Kidney epithelial cell (primary cell): ENCODE data around the gene PLPP7. TPM values are rescaled to one million over a fixed set of nuclear protein-coding genes. Genes with fewer than 3 reads are reported as not detected.

Source experiments
- DNase-seq: peaks from one replicate; pipeline ENCODE4 v3.0.0-alpha.2; 2010; ENCODE audit warnings: low read depth
- H3K27me3 ChIP-seq: 2 replicates; pipeline ENCODE4 v1.6.0; 2011; ENCODE audit warnings: low read length; ENCODE audit not compliant: control insufficient read depth, insufficient read depth
- H3K36me3 ChIP-seq: 2 replicates; pipeline ENCODE4 v1.5.1; 2011; ENCODE audit warnings: low read length; ENCODE audit not compliant: control insufficient read depth, insufficient read depth
- H3K4me3 ChIP-seq: 2 replicates; pipeline ENCODE4 v1.5.1; 2011; ENCODE audit warnings: low read depth, mild to moderate bottlenecking, control low read depth, low read length
- CTCF ChIP-seq: IDR thresholded peaks from 2 replicates; pipeline ENCODE4 v1.5.1; 2011; ENCODE audit warnings: mild to moderate bottlenecking, moderate library complexity, low read length, control low read depth, inconsistent platforms; ENCODE audit not compliant: insufficient read depth, poor library complexity, severe bottlenecking
- total RNA-seq: library from RNA; depleted of rRNA; stranded (reverse); fragments of >200 nt; gene quantifications from 2 replicates; pipeline ENCODE4 v1.2.3, GENCODE V29; 2015

The PLPP7 gene
- total RNA-seq, 1 donor from 2014 or later, result 4.6 TPM

- no peak for DNase-seq
- Histone ChIP-seq H3K27me3 (peaks cover 3% of the 10 kb centered on the region), H3K4me3 (no peak overlapping the region), H3K36me3 (no peaks in the 10 kb centered on the region)
- no peak for TF ChIP-seq CTCF
Measured at GRCh38 chr9:131303381-131304321, 14.1 kb downstream of the PLPP7 start.

- no peak for DNase-seq
- no peak overlapping the region for H3K4me3 ChIP-seq
- no peaks in the 10 kb centered on the region for H3K36me3 ChIP-seq
- no peak for TF ChIP-seq CTCF
- peaks cover 3% of the 10 kb centered on the region for H3K27me3 ChIP-seq
Measured at GRCh38 chr9:131304676-131305355, 15.3 kb downstream of the PLPP7 start.

GRCh38 chr9:131306397-131307004 is 17.0 kb downstream of the PLPP7 start:
- no peak for TF ChIP-seq CTCF
- peaks cover 10% of the 10 kb centered on the region for H3K27me3 ChIP-seq
- no peaks in the 10 kb centered on the region for H3K36me3 ChIP-seq
- no peak for DNase-seq
- no peak overlapping the region for H3K4me3 ChIP-seq

- TF ChIP-seq CTCF, result no peak
- DNase-seq, result no peak
- H3K36me3 ChIP-seq, result no peaks in the 10 kb centered on the region
- no peak overlapping the region for H3K4me3 ChIP-seq
- peaks cover 10% of the 10 kb centered on the region for H3K27me3 ChIP-seq
Measured at GRCh38 chr9:131307974-131308373, 18.5 kb downstream of the PLPP7 start.

GRCh38 chr9:131308452-131308851 is 18.9 kb downstream of the PLPP7 start:
- Histone ChIP-seq H3K27me3 (peaks cover 10% of the 10 kb centered on the region), H3K4me3 (no peak overlapping the region), H3K36me3 (no peaks in the 10 kb centered on the region)
- TF ChIP-seq CTCF, result no peak
- DNase-seq, result no peak
